Epidermal melanocyte (primary cell): ENCODE data around the gene PNCK.

ENCODE experiments used
- DNase-seq: peaks from one replicate; pipeline ENCODE4 v3.0.0; 2011; ENCODE audit warnings: low spot score; ENCODE audit not compliant: insufficient read length

PNCK gene

GRCh38 chrX:153628665-153629064, 44.9 kb downstream of the PNCK start:
- no peak for DNase-seq

DNA sequence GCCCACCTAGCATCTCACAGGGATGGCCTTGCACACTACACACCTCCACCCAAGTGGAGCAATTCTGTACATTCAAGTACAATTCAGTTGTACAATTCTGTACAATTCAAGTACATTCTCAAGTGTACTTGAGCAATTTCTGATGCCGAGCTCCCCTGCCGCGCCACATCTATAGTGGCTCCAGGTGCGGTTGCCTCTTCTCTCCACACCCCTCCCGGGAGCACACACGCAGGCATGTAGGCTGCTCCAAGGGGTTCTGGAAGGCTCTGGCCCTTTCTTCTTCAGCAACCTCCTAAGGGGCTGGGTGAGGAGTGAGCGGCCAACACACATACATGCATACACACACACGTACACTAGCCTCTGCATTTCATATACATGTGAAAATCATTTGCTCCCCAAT, 45.5 kb downstream of the PNCK start:
- no peak for DNase-seq

DNA sequence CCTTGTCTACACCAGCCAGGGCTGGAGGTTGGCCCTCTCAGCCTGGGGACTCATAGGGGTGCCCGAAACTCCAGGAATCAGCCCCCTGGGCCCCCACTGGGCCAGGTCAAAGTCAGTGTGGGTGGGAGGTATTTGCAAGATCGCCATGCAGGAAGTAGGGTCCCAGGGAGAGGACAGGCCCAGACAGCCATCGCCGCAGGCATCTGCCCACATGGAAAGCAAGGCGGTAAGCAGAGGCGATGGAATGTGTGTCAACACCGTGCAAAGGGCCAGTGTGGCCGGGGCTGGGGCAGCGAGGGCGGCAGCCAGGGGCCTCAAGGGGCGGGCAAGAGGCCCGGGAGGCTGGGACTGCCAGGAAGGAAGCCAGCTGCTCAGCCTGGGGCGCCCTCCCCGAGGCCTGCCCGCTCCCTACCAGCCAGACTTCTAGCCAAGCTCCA, 45.9 kb downstream of the PNCK start:
- no peak for DNase-seq

GRCh38 chrX:153626863-153627674, 46.5 kb downstream of the PNCK start:
- no peak for DNase-seq

DNA sequence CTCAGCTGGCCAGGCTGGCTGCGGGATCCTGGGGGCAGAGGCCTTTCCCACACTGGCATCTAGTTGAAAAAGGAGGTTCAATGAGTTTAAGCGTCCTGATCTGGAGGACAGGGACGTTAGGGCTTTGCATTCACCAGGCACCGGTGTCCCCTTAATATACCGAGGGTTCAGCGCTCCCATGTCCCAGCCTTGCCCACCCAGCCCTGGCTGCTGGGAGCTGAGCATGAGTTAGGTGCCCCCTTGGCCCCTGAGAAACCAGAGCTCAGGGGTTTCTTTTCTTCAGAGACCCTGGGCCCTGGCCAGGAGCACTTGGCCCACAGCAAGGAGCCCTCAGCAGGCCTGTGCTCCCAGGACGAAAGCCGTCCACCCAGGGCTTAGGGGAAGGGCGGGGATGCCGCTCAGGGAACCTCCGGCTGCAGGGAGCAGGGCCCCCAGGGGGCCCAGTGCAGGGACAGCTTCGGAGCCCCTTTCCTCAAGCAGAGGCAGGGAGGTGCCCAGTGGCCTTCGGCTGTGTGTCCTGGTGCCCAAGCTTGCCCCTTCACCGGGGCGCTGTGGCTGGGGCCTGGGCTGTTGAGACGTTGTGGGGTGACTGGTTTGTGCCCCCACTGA, 47.5 kb downstream of the PNCK start:
- no peak for DNase-seq

- no peak for DNase-seq
Observed at GRCh38 chrX:153625271-153626024, 48.2 kb downstream of the PNCK start.

GRCh38 chrX:153624196-153625091, 49.2 kb downstream of the PNCK start:
- DNase-seq, result no peak

- no peak for DNase-seq
Observed at GRCh38 chrX:153623310-153624029, 50.1 kb downstream of the PNCK start.

DNA sequence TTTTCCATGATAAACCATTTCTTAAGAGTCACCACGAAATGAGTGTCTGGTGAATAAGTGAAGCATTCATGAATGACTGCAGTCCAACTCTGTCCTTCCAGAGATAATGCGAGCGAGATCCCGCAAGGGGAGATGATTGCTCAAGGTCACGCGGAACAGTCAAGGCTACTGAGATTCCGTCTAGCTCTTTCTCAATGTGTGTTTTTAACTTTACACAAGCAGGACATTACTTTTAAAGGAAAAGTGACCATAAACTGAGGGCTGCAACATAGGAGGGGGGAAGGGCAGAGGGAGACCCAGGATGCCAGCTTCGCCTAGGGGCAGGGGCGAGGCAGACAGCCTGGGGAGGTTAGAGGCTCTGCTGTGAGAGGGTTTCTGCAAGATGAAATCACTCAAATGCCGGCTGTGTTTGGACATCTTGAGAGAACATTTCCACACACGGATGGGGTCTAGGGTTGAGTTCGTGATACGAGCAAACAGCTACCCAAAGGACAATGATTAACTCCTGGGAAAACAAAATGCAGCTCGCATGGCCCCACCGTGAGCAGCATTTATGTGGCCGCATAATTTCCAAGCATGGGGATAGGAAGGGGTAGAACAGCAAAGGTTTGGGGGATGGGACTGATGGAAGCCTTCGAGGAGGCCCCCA, 50.8 kb downstream of the PNCK start:
- DNase-seq, result no peak

DNA sequence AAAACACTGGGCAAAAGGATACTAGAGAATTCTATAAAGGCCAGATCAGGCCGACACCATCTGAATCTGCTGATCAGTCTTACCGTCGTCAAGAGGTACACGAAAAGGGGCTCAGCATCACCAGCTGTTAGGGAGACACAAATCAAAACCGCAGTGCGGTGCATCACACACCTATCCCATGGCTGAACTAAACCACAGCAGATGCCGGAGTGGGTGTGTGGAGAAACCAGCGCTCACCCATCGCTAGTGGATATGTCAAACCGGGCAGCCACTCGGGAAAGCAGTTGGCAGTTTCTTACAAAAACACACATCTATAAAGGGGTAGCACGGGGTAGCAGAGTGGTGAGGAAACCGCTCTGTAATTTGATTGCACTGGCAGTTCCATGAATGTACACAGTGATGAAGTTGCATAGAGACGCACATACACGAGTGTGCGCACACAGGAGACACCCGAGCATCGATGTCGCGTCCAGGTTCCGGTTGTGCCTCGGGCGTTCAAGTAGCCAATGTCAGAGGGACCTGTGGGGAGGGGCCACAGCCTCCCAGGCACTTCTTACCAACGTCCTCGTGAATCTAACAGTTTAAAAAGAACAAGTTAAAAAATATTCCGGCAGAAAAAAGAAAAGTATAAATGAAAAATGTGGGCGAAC, 51.5 kb downstream of the PNCK start:
- DNase-seq, result no peak

DNA sequence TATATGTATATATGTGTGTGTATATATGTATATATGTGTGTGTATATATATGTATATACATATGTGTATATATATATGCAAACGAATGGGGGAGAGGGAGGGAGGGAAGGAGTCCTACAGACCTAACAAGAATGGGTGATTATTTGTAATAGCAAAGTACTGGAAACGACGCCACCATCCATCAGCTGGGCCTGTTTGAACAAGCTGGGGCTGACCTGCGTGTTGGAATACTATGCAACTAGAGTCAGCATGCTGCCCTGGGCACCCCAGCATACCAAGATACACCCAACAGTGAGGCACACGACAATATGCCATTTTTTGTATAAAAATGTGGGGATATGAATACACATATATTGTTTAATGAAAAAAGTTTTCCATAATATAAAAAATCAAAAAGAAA, 53.0 kb downstream of the PNCK start:
- no peak for DNase-seq
